ENCODE results near the gene DNHD1.

GRCh38 chr11:6482441-6482840 lies 14.6 kb upstream of the DNHD1 start:
- no peak for TF ChIP-seq NFRKB (IDR thresholded peaks at IDR 0.05)
- no peak for TF ChIP-seq FOXM1 (IDR thresholded peaks at IDR 0.05; ENCODE audit: borderline replicate concordance)
- TF ChIP-seq SUZ12 (IDR thresholded peaks at IDR 0.05): no peak
- no peak for TF ChIP-seq HDGF (IDR thresholded peaks at IDR 0.05; ENCODE audit: borderline replicate concordance)

Data from HEK293T (cell line).